ENCODE results near the gene FLYWCH2. TPM values are rescaled to one million over a fixed set of nuclear protein-coding genes. Genes with fewer than 3 reads are reported as not detected.

FLYWCH2 gene
- total and polyA plus RNA-seq, 9 of the 15 experiments (the other 6 are each of a cell fraction or from before 2014, with no cell fraction given) = 0.70 to 55.5 (median 7.6) TPM

DNA sequence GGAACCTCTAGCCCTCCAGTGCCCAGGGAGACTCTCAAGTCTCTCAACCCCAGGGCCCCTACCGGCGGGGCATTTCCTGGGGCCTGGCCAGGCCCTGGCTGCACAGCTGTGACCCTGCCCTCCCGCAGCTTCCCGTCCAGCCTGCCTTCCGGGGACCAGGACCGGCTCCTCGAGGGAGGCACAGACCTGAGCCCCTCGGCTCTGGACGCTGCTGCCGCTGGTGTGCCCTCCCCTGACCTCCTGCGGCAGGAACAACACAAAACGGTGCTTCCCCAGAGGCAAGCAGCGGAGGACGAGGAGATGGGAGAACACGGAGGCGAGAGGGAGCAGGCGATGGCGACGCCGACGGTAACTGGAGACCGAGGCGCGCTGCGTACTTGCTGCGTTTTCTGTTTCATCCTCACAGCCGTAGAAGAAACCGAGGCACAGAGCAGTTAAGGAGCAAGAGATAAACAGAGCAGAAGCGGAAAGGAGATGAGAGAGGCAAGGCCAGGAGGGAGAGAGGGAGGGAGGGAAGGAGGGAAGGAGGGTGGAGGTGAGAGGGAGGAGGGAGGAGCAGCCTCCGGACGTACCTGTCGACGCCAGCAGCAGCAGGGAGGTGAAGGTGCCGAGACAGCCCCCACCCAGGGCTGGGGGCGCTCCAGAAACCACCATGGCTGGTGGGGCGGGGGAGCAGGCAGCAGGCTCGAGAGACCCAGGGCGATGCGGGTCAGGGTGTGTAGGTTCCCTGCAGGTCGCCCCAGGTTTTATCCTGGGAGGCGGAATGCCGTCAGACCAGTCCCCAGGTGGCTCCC, 25.4 kb upstream of the FLYWCH2 start, which contains the start of gene PRSS22 (continued):
- TF ChIP-seq ZBTB2 (IDR thresholded peaks at IDR 0.05) (0 out of 2 replicates have a peak, but pooled peaks have one; percentile 23), ZNF263 (CRISPR knock-in tag; IDR thresholded peaks at IDR 0.05; ENCODE audit: borderline replicate concordance) (peak; percentile 66; the same call in 1 of the 2 replicates), HNRNPUL1 (IDR thresholded peaks at IDR 0.05; ENCODE audit: low read length) (no peak), ILK (tag; IDR thresholded peaks at IDR 0.05; ENCODE audit: borderline replicate concordance, low read depth) (no peak), RB1 (IDR thresholded peaks at IDR 0.05; ENCODE audit: low read depth) (no peak)
- TF ChIP-seq, protein P1, sequence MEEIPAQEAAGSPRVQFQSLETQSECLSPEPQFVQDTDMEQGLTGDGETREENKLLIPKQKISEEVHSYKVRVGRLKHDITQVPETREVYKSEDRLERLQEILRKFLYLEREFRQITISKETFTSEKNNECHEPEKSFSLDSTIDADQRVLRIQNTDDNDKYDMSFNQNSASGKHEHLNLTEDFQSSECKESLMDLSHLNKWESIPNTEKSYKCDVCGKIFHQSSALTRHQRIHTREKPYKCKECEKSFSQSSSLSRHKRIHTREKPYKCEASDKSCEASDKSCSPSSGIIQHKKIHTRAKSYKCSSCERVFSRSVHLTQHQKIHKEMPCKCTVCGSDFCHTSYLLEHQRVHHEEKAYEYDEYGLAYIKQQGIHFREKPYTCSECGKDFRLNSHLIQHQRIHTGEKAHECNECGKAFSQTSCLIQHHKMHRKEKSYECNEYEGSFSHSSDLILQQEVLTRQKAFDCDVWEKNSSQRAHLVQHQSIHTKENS (CRISPR knock-in tag; IDR thresholded peaks at IDR 0.05) = no peak
- TF ChIP-seq, protein P2, sequence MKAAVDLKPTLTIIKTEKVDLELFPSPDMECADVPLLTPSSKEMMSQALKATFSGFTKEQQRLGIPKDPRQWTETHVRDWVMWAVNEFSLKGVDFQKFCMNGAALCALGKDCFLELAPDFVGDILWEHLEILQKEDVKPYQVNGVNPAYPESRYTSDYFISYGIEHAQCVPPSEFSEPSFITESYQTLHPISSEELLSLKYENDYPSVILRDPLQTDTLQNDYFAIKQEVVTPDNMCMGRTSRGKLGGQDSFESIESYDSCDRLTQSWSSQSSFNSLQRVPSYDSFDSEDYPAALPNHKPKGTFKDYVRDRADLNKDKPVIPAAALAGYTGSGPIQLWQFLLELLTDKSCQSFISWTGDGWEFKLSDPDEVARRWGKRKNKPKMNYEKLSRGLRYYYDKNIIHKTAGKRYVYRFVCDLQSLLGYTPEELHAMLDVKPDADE (conservative IDR thresholded peaks at IDR 0.05; ENCODE audit: control insufficient read depth, low read depth, low read length) = no peak
- TF ChIP-seq, protein P3, sequence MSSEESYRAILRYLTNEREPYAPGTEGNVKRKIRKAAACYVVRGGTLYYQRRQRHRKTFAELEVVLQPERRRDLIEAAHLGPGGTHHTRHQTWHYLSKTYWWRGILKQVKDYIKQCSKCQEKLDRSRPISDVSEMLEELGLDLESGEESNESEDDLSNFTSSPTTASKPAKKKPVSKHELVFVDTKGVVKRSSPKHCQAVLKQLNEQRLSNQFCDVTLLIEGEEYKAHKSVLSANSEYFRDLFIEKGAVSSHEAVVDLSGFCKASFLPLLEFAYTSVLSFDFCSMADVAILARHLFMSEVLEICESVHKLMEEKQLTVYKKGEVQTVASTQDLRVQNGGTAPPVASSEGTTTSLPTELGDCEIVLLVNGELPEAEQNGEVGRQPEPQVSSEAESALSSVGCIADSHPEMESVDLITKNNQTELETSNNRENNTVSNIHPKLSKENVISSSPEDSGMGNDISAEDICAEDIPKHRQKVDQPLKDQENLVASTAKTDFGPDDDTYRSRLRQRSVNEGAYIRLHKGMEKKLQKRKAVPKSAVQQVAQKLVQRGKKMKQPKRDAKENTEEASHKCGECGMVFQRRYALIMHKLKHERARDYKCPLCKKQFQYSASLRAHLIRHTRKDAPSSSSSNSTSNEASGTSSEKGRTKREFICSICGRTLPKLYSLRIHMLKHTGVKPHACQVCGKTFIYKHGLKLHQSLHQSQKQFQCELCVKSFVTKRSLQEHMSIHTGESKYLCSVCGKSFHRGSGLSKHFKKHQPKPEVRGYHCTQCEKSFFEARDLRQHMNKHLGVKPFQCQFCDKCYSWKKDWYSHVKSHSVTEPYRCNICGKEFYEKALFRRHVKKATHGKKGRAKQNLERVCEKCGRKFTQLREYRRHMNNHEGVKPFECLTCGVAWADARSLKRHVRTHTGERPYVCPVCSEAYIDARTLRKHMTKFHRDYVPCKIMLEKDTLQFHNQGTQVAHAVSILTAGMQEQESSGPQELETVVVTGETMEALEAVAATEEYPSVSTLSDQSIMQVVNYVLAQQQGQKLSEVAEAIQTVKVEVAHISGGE (CRISPR knock-in tag; IDR thresholded peaks at IDR 0.05) = no peak
- TF ChIP-seq, protein P4, sequence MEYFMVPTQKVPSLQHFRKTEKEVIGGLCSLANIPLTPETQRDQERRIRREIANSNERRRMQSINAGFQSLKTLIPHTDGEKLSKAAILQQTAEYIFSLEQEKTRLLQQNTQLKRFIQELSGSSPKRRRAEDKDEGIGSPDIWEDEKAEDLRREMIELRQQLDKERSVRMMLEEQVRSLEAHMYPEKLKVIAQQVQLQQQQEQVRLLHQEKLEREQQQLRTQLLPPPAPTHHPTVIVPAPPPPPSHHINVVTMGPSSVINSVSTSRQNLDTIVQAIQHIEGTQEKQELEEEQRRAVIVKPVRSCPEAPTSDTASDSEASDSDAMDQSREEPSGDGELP (CRISPR knock-in tag; IDR thresholded peaks at IDR 0.05; ENCODE audit: borderline replicate concordance) = peak; percentile 73; the same call in 1 of the 2 replicates
